AG04450 (cell line): ENCODE data around the gene ELOVL5. TPM values are rescaled to one million over a fixed set of nuclear protein-coding genes. Genes with fewer than 3 reads are reported as not detected.

Experiments used
- CTCF ChIA-PET: fragments of 300-600, 350-600 bp; formaldehyde crosslinking; extraction: SDS; loops from one replicate; lab custom pipeline; 2022; ENCODE audit warnings: antibody characterized with exemption, inconsistent platforms; lab: Charles Lee
- POLR2A ChIA-PET: fragments of 350-600 bp; formaldehyde crosslinking; extraction: SDS; loops from one replicate; lab custom pipeline; 2021; ENCODE audit warnings: antibody characterized with exemption, inconsistent platforms; lab: Yijun Ruan, JAX
- DNase-seq: peaks from one replicate; pipeline ENCODE4 v3.0.0-alpha.2; 2011; ENCODE audit warnings: low read depth, low spot score
- H3K27ac ChIP-seq: one replicate; pipeline ENCODE4 v1.5.1; 2012; ENCODE audit warnings: low read depth, low read length, control low read depth
- H3K27me3 ChIP-seq: one replicate; pipeline ENCODE4 v1.6.0; 2012; ENCODE audit warnings: low read length; ENCODE audit not compliant: control insufficient read depth, insufficient read depth
- H3K4me3 ChIP-seq: 2 replicates; pipeline ENCODE4 v1.5.1; 2011; ENCODE audit warnings: mild to moderate bottlenecking, low read depth, low read length, control low read depth
- H3K9me3 ChIP-seq: 2 replicates; pipeline ENCODE4 v1.5.1; 2012; ENCODE audit warnings: low read length; ENCODE audit not compliant: control insufficient read depth, insufficient read depth
- CTCF ChIP-seq: IDR thresholded peaks from 2 replicates; pipeline ENCODE4 v1.5.1; 2011; ENCODE audit warnings: low read depth, low read length, control low read depth, inconsistent platforms
- polyA plus RNA-seq: library from polyadenylated mRNA; depleted of rRNA; stranded (reverse); fragments of >200 nt; gene quantifications from 2 replicates; pipeline ENCODE4 v1.2.3, GENCODE V29; 2011

The ELOVL5 gene
- polyA plus RNA-seq, 1 experiment: 81.6 TPM

DNA sequence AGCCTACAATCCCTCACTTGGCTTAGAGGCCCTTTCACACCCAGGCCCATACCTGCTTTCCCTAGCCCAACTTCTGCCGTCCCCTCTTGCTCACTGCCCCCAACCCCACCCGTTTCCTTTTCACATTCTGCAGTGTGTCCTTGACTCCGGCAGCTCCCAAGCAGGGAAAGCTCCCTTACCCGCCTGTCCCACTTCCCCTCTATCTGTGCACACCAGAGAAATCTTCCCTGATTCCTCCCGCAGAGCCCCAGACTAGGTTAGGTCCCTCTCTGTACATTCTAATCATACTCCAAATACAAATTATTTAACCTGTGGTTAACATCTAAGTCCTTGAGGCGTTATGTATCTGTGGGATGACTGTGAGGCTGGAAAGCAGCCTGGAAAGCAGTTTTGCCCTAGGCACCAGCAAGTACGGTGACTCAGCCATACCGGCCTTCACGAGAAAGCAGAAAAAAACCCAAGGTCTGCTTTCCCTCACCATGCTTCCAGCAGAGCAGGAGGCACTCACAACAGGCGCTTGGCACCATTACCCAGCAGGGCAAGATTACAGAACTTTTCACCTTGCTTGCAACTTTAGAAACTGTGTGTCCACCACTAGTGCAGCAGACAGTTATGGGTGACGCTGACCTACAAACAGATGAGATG lies 22.3 kb downstream of the ELOVL5 start:
- ChIA-PET CTCF (no interaction called here), POLR2A (interaction anchor here (1.5 kb wide), 2 partner anchors 18 to 21 kb away, joined by 3 to 5 read pairs; partner anchors contain the start of gene ELOVL5)
- TF ChIP-seq CTCF: no peak
- Histone ChIP-seq H3K4me3 (no peak overlapping the region), H3K9me3 (no peaks in the 10 kb centered on the region), H3K27me3 (no peaks in the 10 kb centered on the region), H3K27ac (peak overlapping the region; percentile 75)
- DNase-seq: peak; percentile 92

GRCh38 chr6:53325785-53326184 lies 23.0 kb downstream of the ELOVL5 start:
- no peak for DNase-seq
- POLR2A ChIA-PET: interaction anchor here (1.5 kb wide), 2 partner anchors 17 to 22 kb away, joined by 3 to 5 read pairs; partner anchors contain the start of gene ELOVL5
- CTCF ChIA-PET: no interaction called here
- no peak for TF ChIP-seq CTCF
- no peaks in the 10 kb centered on the region for H3K27me3 ChIP-seq
- H3K9me3 ChIP-seq: no peaks in the 10 kb centered on the region
- no peak overlapping the region for H3K4me3 ChIP-seq
- H3K27ac ChIP-seq: no peak overlapping the region

DNA sequence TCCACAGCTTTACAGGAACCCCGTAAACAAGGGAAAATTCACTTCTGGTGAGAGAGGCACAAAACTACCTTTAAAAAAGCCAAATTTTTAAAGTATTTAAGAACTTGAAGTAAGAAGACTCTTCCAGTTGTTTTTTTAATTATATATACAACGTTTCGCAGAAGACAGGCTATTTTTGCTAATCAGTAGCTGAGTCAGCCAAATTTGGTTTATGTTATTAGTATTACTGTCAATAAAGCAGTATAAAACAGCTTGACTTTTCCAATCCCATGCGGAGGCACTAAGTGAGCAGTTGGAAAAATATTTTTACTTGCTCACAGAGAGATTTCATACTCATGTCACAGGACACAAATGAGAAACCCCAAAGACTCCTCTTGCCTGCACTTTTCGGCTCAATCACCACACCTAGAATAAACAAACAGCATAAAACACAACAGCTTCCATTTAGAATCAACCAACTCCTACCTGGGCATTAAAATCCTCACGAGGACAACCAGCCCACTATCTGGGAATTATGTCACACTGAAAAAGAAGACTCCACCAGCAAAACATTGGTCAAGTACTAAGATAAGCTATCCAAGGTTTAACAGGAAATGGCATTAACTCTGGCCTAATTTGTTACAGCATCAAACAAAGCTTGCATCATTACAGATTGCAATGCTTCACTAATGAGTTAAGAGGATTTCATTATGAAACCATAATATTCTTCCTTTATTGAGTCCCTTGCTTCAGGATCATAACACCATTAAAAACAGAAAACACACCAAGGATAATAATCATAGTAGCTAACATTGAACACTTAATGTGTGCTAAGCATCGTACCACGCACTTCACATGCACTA lies 26.3 kb downstream of the ELOVL5 start:
- ChIA-PET CTCF (interaction anchor here (1.3 to 1.4 kb wide), 2 partner anchors 115 to 406 kb away, joined by 3 read pairs; no protein-coding TSS in a partner anchor), POLR2A (interaction anchor here (0.5 to 1.6 kb wide), 5 partner anchors 14 to 488 kb away, joined by 3 to 5 read pairs (median 4); no protein-coding TSS in a partner anchor)
- H3K27ac ChIP-seq: peak overlapping the region; percentile 40
- no peak overlapping the region for H3K4me3 ChIP-seq
- DNase-seq: no peak
- no peaks in the 10 kb centered on the region for H3K9me3 ChIP-seq
- H3K27me3 ChIP-seq: no peaks in the 10 kb centered on the region
- no peak for TF ChIP-seq CTCF

GRCh38 chr6:53321701-53322100 lies 27.0 kb downstream of the ELOVL5 start:
- Histone ChIP-seq H3K27ac (no peak overlapping the region), H3K4me3 (no peak overlapping the region), H3K9me3 (no peaks in the 10 kb centered on the region), H3K27me3 (no peaks in the 10 kb centered on the region)
- DNase-seq: no peak
- TF ChIP-seq CTCF: no peak
- ChIA-PET CTCF (interaction anchor here (0.5 to 1.4 kb wide), 3 partner anchors 115 to 412 kb away, joined by 3 read pairs; no protein-coding TSS in a partner anchor), POLR2A (interaction anchor here (0.5 to 1.6 kb wide), 3 partner anchors 13 to 488 kb away, joined by 3 to 5 read pairs (median 5); no protein-coding TSS in a partner anchor)
